Lower leg skin (tissue), 4 donors: ENCODE data around the gene SMC2. TPM values are rescaled to one million over a fixed set of nuclear protein-coding genes. Genes with fewer than 3 reads are reported as not detected.
A peak's percentile ranks its signal among the peaks of the same experiment; 100 is the strongest.

Experiments
- DNase-seq, 2 donors: peaks; one replicate each; pipeline ENCODE4 v3.0.0-alpha.2; 2019; ENCODE audit warnings: low spot score in 2 of 2
- H3K4me3 ChIP-seq: fragments of 200-600 bp; sonication (generic); 2 replicates; pipeline ENCODE4 v1.5.1; 2017; ENCODE audit warnings: mild to moderate bottlenecking, low read depth; ENCODE audit not compliant: poor library complexity, severe bottlenecking
- CTCF ChIP-seq, 3 donors: fragments of 450-650 bp; IDR thresholded peaks; one replicate each; pipeline ENCODE4 v1.5.1; 2016; ENCODE audit warnings: antibody characterized with exemption in 3 of 3, mild to moderate bottlenecking in 3 of 3, moderate library complexity in 2 of 3
- POLR2A ChIP-seq, 2 donors: fragments of 450-650 bp; IDR thresholded peaks; one replicate each; pipeline ENCODE4 v1.6.1; 2016 to 2017; ENCODE audit warnings: antibody characterized with exemption in 2 of 2, mild to moderate bottlenecking in 1 of 2, moderate library complexity in 1 of 2
- WGBS, 2 donors: methylation state at CpG; one replicate each; pipeline ENCODE4 v1.1.5; 2018; 5-methylcytosine and 5-hydroxymethylcytosine counted together
- intact Hi-C: fragments of 100-400 bp; cut with DNase I; formaldehyde crosslinking; loops from one replicate; pipeline ENCODE4 v1.15.0; 2023; ENCODE audit warnings: low total_unique reads
- total RNA-seq, 4 donors: library from RNA; depleted of rRNA; stranded (reverse); fragments of >200 nt; gene quantifications; one replicate each; pipeline ENCODE4 v1.1.0, GENCODE V29; 2016

The SMC2 gene
- total RNA-seq: 1 to 10 TPM; 5.0 to 8.4 (median 7.7) TPM

GRCh38 chr9:104093647-104094533 lies at the start of gene SMC2:
Gene SMC2 (plus strand): TSS chr9:104094309. CDS start chr9:104095385, 1,076 bp downstream.
- 0 to 1% methylated on average over 58 of the region's 58 CpGs for WGBS, 2 donors
- intact Hi-C loops: no loop called here
- DNase-seq: peak; percentile 88 to 97
- TF ChIP-seq POLR2A (IDR thresholded peaks at IDR 0.05): no peak
- no peak for TF ChIP-seq CTCF (IDR thresholded peaks at IDR 0.05)
- peak within 1 kb of the TSS; percentile 65 for H3K4me3 ChIP-seq

- TF ChIP-seq POLR2A (IDR thresholded peaks at IDR 0.05): no peak
- TF ChIP-seq CTCF (IDR thresholded peaks at IDR 0.05): no peak
- no peak for DNase-seq
- 95 to 100% methylated on average over 1 of the region's 1 CpG for WGBS, 2 donors
- no peak overlapping the region for H3K4me3 ChIP-seq
- intact Hi-C loops: no loop called here
These were observed 25.6 kb upstream of the SMC2 start for GRCh38 chr9:104068546-104068945.

- TF ChIP-seq POLR2A (IDR thresholded peaks at IDR 0.05) (no peak), CTCF (IDR thresholded peaks at IDR 0.05) (no peak)
- DNase-seq: no peak
- intact Hi-C loops: no loop called here
- WGBS, 2 donors: 92 to 94% methylated on average over 1 of the region's 1 CpG
- H3K4me3 ChIP-seq: no peak overlapping the region
These were observed 24.8 kb upstream of the SMC2 start for GRCh38 chr9:104069288-104069687.

- H3K4me3 ChIP-seq: no peak overlapping the region
- no peak for DNase-seq
- TF ChIP-seq CTCF (IDR thresholded peaks at IDR 0.05) (no peak), POLR2A (IDR thresholded peaks at IDR 0.05) (no peak)
- intact Hi-C loops: no loop called here
- 94 to 96% methylated on average over 1 of the region's 1 CpG for WGBS, 2 donors
These were observed 22.5 kb upstream of the SMC2 start for GRCh38 chr9:104071589-104071988.

- intact Hi-C loops: no loop called here
- WGBS, 2 donors: 45 to 46% methylated on average over 3 of the region's 3 CpGs
- no peak for DNase-seq
- no peak overlapping the region for H3K4me3 ChIP-seq
- TF ChIP-seq POLR2A (IDR thresholded peaks at IDR 0.05): no peak
- TF ChIP-seq CTCF (IDR thresholded peaks at IDR 0.05): no peak
These were observed 20.9 kb upstream of the SMC2 start for GRCh38 chr9:104073098-104073769.
